Rectal smooth muscle tissue (tissue), 1 donor: ENCODE measurements around the gene PIK3CB.
"Not testable (repeated sequence)": the region's sequence is repeated elsewhere in the genome, so short reads cannot be mapped to it uniquely, and the experiment has no call there.

Experiments
- H3K27ac ChIP-seq: one replicate; pipeline ENCODE4 v1.7.0; 2013; ENCODE audit warnings: low read depth, low read length, inconsistent platforms
- H3K27me3 ChIP-seq: one replicate; pipeline ENCODE4 v1.7.0; 2013; ENCODE audit warnings: low read length; ENCODE audit not compliant: control insufficient read depth, insufficient read depth
- H3K36me3 ChIP-seq: one replicate; pipeline ENCODE4 v1.7.0; 2013; ENCODE audit warnings: low read length; ENCODE audit not compliant: control insufficient read depth, insufficient read depth
- H3K4me1 ChIP-seq: one replicate; pipeline ENCODE4 v1.7.0; 2013; ENCODE audit warnings: low read length; ENCODE audit not compliant: control insufficient read depth, insufficient read depth
- H3K4me3 ChIP-seq: one replicate; pipeline ENCODE4 v1.7.0; 2013; ENCODE audit warnings: low read length
- H3K9ac ChIP-seq: one replicate; pipeline ENCODE4 v1.7.0; 2013; ENCODE audit warnings: low read length

The PIK3CB gene

DNA sequence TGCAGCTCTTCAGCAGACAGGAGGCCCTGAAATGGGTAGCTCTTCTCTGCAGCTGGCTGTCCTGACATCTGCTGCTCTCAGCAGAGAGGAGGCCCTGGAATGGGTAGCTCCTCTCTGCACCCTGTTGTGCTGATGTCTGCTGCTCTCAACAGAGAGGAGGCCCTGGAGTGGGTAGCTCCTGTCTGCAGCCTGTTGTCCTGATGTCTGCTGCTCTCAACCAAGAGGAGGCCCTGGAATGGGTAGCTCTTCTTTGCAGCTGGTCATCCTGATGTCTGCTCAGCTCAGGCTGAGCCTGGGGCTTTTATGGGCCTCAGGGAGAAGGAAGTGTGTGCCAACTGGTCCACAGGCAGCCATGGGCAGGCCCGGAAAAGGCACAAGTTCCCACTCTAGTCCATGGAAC, 66.6 kb downstream of the PIK3CB start:
- Histone ChIP-seq H3K27ac (no peak overlapping the region), H3K4me3 (no peak overlapping the region), H3K36me3 (no peaks in the 10 kb centered on the region), H3K27me3 (no peaks in the 10 kb centered on the region), H3K4me1 (no peaks in the 10 kb centered on the region), H3K9ac (no peak overlapping the region)

GRCh38 chr3:138767498-138768104, 67.1 kb downstream of the PIK3CB start:
- Histone ChIP-seq H3K4me1 (no peaks in the 10 kb centered on the region), H3K27me3 (no peaks in the 10 kb centered on the region), H3K27ac (no peak overlapping the region), H3K36me3 (no peaks in the 10 kb centered on the region), H3K9ac (no peak overlapping the region), H3K4me3 (no peak overlapping the region)

- Histone ChIP-seq H3K4me1 (no peaks in the 10 kb centered on the region), H3K27ac (no peak overlapping the region), H3K4me3 (no peak overlapping the region), H3K36me3 (no peaks in the 10 kb centered on the region), H3K27me3 (no peaks in the 10 kb centered on the region), H3K9ac (no peak overlapping the region)
Observed at GRCh38 chr3:138761002-138761401, 73.7 kb downstream of the PIK3CB start.

DNA sequence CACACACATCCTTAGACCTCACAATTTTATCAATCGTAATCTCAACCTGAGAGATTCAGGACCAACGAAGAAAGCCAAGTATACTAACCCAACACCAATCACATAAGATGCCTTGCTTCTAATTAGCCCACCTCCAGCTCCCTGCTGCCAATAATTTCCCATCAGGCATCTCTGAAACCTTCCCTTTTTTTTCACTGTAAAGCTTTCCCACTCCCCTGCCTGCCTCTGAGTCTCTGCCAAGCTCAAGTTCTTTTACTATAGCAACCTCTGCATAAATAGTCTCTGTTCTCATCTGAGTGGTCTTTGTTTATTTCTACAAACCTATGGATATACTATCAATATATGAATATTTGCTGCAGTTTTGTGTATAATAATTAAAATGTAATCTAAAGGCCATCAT, 86.5 kb downstream of the PIK3CB start:
- H3K9ac ChIP-seq = no peak overlapping the region
- no peaks in the 10 kb centered on the region for H3K36me3 ChIP-seq
- H3K27ac ChIP-seq = no peak overlapping the region
- H3K27me3 ChIP-seq = no peaks in the 10 kb centered on the region
- H3K4me1 ChIP-seq = no peaks in the 10 kb centered on the region
- no peak overlapping the region for H3K4me3 ChIP-seq

DNA sequence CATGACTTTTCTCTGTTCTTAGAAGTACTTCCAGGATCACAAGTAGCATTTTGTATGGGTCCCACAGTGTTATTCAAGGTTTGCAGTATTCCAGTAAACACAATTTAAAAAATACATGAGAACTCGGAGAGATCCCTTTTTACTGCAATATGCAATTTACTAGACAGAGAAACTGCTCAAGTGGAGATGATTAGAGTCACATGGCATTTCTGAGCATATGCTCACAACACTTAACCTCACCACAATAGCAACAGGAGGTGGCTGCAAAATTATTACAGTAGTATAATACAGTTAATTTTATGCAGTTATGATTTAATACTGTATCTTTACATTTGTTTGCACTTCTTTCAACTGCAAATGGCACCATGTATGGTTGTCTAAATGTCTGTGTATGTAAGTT, 87.5 kb downstream of the PIK3CB start:
- H3K27ac ChIP-seq = no peak overlapping the region
- H3K36me3 ChIP-seq = no peaks in the 10 kb centered on the region

GRCh38 chr3:138740072-138740471, 94.7 kb downstream of the PIK3CB start:
- Histone ChIP-seq H3K27ac (no peak overlapping the region), H3K27me3 (no peaks in the 10 kb centered on the region), H3K9ac (no peak overlapping the region), H3K4me3 (no peak overlapping the region), H3K36me3 (no peaks in the 10 kb centered on the region), H3K4me1 (no peaks in the 10 kb centered on the region)

More for the DNA sequence above, 87.5 kb downstream of the PIK3CB start:
- Histone ChIP-seq H3K4me1 (no peaks in the 10 kb centered on the region), H3K27me3 (no peaks in the 10 kb centered on the region), H3K4me3 (no peak overlapping the region), H3K9ac (no peak overlapping the region)

- no peak overlapping the region for H3K9ac ChIP-seq
- H3K27ac ChIP-seq = no peak overlapping the region
- no peak overlapping the region for H3K4me3 ChIP-seq
- H3K4me1 ChIP-seq = no peaks in the 10 kb centered on the region
- H3K27me3 ChIP-seq = no peaks in the 10 kb centered on the region
- H3K36me3 ChIP-seq = peaks cover 3% of the 10 kb centered on the region
Observed at GRCh38 chr3:138732456-138732855, 102.3 kb downstream of the PIK3CB start.

DNA sequence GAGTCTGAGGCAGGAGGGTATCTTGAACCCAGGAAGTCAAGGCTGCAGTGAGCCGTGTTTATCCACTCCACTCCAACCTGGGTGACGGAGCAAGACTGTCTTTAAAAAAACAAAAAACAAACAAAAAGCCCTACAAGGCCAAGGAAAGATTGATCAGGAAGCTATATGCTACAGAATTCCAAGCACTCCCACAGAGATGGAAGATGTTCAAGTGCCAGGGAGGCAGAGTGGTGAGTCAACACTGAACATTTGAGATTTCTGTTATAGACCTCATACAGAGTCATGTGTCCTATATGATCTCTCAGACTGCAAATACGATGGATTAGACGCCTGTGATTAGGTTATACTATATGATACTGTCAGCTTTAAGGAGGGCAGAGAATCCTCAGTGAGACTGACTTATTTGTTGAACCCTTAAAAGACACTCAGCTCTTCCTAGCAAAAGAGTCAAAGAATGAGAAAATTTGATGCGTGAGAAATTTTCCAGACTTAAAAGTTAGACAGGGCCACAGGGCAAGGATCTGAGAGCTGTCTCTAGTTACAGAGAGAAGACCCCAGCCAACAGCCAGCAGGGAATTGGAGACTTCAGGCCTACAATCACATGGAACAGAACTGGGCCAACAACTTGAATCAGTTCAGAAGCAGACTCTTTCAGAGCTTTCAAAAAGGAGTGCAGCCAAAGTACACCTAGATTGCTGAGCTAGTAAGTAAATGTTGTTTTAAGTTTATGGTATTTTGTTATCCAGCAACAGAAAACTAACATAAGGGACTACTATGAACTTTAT, 107.6 kb downstream of the PIK3CB start:
- Histone ChIP-seq H3K4me1 (no peaks in the 10 kb centered on the region), H3K36me3 (peaks cover 3% of the 10 kb centered on the region), H3K9ac (no peak overlapping the region), H3K4me3 (no peak overlapping the region), H3K27ac (no peak overlapping the region), H3K27me3 (no peaks in the 10 kb centered on the region)

DNA sequence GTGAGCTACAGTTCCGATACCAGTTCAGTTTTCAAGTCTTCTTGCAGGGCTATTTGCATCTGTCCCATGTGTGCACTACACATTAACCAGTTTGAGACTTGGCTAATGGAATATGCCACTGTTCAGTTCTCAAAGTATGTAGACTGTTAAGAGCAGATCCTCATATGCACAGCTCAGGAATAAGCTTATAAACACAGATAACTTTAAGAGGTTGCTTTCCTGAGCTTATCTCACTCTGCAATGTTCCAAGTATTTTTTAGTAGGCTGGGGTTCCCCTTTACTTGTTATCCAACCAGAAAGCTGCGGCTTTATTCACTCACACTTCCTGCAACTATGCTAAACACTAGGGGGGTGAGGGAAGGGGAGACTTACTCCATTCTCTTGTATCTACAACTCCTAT, 108.7 kb downstream of the PIK3CB start:
- not testable (repeated sequence) for H3K36me3 ChIP-seq, H3K27ac ChIP-seq, H3K4me3 ChIP-seq, H3K9ac ChIP-seq, H3K27me3 ChIP-seq, H3K4me1 ChIP-seq

GRCh38 chr3:138725116-138725515, 109.6 kb downstream of the PIK3CB start:
- H3K9ac ChIP-seq = no peak overlapping the region
- no peaks in the 10 kb centered on the region for H3K4me1 ChIP-seq
- no peak overlapping the region for H3K4me3 ChIP-seq
- no peak overlapping the region for H3K27ac ChIP-seq
- no peaks in the 10 kb centered on the region for H3K27me3 ChIP-seq
- peaks cover 3% of the 10 kb centered on the region for H3K36me3 ChIP-seq

- H3K27ac ChIP-seq = no peak overlapping the region
- H3K27me3 ChIP-seq = no peaks in the 10 kb centered on the region
- H3K4me3 ChIP-seq = no peak overlapping the region
- no peaks in the 10 kb centered on the region for H3K4me1 ChIP-seq
- no peak overlapping the region for H3K9ac ChIP-seq
- H3K36me3 ChIP-seq = no peaks in the 10 kb centered on the region
Observed at GRCh38 chr3:138724443-138724842, 110.3 kb downstream of the PIK3CB start.

GRCh38 chr3:138718849-138719248, 115.9 kb downstream of the PIK3CB start:
- Histone ChIP-seq H3K27me3 (no peaks in the 10 kb centered on the region), H3K4me3 (no peak overlapping the region), H3K9ac (no peak overlapping the region), H3K36me3 (no peaks in the 10 kb centered on the region), H3K4me1 (no peaks in the 10 kb centered on the region), H3K27ac (no peak overlapping the region)

DNA sequence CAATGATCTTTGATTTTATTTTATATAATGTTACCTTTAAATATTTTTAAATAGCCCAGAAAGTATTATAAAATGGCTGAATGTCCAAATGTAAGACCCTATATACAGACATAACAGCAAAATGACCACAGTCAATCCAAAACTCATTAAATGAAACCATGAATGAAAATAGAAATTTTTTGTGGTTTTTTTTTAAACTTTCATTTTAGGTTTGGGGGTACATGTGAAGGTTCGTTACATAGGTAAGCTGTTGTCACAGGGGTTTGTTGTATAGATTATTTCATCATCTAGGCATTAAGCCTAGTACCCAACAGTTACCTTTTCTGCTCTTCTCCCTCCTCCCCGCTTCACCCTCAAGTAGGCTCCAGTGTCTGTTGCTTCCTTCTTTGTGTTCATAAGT, 117.4 kb downstream of the PIK3CB start:
- no peak overlapping the region for H3K4me3 ChIP-seq
- H3K9ac ChIP-seq = no peak overlapping the region
- peaks cover 3% of the 10 kb centered on the region for H3K36me3 ChIP-seq
- no peak overlapping the region for H3K27ac ChIP-seq
- H3K27me3 ChIP-seq = no peaks in the 10 kb centered on the region
- no peaks in the 10 kb centered on the region for H3K4me1 ChIP-seq
